ENCODE measurements around the gene RNF167.

The RNF167 gene

DNA sequence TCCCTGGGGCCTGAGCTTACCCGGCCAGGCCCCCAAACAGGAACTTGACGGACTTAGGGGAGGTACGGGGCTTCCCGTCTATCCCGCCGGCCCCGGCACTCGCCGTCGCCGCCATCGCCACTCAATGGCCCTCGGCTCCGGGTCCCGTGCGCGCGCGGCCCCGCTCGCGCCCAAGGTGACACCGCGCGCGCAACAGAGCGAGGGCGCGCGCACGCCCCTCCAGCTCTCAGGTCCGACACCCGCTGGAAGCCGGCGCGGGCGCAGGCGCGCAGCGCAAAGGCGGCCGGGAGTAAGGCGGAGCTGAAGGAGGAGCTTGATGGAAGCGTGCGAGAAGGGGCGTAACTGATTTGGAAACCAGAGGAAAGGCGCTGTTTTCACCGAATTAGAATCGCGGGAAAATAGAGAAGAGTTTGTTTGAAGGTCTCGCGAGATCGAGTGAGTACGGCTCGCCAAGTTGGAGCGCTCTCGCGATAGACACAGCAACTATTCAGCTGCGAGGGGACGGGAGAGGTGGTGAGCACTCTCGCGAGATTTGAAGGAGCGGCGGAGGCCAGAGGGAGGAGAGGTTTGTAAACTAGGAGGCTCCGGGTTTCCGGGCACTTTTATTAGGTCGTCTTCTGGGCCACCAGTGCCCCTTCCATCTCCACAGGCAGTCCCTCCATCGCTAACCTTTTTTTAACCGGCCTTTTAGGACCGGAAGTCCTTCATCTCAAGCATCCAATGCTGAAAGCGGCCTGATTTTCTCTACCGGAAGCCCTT, at the start of gene RNF167, which contains the start of gene SLC25A11:
TSS of gene RNF167 (plus strand) at position 473 of the 759 bp plus-strand sequence. CDS start 642 bp downstream, outside the sequence.
TSS of gene SLC25A11 (minus strand) at position 251 of the 759 bp plus-strand sequence. CDS start at position 115, 136 bp downstream.
- H3K4me3 ChIP-seq (ENCODE audit: control insufficient read depth, low read depth, low read length) = peak within 1 kb of the TSS; percentile 94
- TF ChIP-seq, protein P1, sequence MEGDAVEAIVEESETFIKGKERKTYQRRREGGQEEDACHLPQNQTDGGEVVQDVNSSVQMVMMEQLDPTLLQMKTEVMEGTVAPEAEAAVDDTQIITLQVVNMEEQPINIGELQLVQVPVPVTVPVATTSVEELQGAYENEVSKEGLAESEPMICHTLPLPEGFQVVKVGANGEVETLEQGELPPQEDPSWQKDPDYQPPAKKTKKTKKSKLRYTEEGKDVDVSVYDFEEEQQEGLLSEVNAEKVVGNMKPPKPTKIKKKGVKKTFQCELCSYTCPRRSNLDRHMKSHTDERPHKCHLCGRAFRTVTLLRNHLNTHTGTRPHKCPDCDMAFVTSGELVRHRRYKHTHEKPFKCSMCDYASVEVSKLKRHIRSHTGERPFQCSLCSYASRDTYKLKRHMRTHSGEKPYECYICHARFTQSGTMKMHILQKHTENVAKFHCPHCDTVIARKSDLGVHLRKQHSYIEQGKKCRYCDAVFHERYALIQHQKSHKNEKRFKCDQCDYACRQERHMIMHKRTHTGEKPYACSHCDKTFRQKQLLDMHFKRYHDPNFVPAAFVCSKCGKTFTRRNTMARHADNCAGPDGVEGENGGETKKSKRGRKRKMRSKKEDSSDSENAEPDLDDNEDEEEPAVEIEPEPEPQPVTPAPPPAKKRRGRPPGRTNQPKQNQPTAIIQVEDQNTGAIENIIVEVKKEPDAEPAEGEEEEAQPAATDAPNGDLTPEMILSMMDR (conservative IDR thresholded peaks at IDR 0.05; ENCODE audit: control insufficient read depth, insufficient read depth, low read depth, low read length) = no peak
- DNase-seq (ENCODE audit: low read depth) = peak; percentile 100

DNA sequence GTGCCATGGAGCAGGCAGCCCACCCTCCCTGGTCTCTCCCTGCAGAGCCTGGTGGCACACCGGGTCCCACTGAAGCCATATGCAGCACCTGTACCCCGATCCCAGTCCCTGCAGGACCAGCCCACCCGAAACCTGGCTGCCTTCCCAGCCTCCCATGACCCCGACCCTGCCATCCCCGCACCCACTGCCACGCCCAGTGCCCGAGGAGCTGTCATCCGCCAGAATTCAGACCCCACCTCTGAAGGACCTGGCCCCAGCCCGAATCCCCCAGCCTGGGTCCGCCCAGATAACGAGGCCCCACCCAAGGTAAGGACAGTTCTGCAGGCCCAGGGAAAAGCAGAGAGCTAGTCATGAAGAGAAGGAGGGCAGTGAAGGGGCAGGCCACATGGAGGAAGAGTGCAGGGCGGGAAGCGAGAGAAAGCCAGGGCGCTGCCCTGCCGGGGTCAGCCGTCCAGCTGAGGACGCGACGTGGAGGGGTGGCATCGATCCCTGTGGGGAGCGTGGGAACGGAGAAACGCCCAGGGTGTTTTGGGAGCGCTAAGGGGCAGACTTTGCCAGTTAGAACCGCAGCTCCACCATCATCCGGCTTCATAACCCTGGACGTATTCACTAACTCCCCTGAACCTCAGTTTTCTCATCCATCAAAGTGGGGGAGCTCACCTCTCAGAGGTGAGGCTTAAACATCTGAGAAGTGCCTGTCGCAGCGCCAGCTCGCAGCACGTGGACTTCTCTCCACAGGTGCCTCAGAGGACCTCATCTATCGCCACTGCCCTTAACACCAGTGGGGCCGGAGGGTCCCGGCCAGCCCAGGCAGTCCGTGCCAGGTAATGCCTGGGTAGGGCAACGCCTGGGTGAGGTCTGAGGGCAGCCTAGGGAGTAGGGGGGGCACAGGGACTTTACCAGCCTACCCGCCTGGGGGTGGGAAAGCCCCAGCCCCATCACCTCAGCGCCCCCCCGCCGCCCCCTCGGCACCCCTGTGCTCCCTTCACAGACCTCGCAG, 48.4 kb upstream of the RNF167 start:
- no peak overlapping the region for H3K4me3 ChIP-seq (ENCODE audit: control insufficient read depth, low read depth, low read length)
- no peak for DNase-seq (ENCODE audit: low read depth)
- TF ChIP-seq, protein P1 (conservative IDR thresholded peaks at IDR 0.05; ENCODE audit: control insufficient read depth, insufficient read depth, low read depth, low read length) = no peak

DNA sequence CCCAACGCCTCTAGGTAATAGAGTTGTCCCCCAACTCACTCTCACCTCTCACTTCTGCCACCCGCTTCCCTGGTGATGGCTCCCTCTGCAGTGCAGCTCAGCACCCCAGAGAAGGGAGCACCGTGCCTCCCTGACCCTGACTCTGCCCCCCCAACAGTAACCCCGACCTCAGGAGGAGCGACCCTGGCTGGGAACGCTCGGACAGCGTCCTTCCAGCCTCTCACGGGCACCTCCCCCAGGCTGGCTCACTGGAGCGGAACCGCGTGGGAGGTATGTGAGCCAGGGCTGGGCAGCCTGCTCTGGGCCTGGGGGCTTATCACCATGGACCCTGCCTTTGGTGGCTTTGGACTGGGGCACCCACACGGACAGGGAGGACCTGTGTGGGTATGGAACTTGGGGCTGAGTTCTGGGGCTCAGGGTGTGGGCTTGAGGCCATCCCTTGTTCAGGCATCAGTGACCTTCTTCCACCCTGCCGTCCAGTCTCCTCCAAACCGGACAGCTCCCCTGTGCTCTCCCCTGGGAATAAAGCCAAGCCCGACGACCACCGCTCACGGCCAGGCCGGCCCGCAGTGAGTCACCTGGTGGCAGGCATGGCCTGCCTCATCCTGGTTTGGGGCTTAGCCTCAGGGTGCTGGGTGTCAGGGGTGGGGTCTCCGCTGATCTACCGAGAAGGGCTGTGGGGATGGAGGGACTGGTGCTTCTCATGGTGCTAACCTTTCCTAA, 47.4 kb upstream of the RNF167 start:
- no peak overlapping the region for H3K4me3 ChIP-seq (ENCODE audit: control insufficient read depth, low read depth, low read length)
- TF ChIP-seq, protein P1 (conservative IDR thresholded peaks at IDR 0.05; ENCODE audit: control insufficient read depth, insufficient read depth, low read depth, low read length) = no peak
- no peak for DNase-seq (ENCODE audit: low read depth)

DNA sequence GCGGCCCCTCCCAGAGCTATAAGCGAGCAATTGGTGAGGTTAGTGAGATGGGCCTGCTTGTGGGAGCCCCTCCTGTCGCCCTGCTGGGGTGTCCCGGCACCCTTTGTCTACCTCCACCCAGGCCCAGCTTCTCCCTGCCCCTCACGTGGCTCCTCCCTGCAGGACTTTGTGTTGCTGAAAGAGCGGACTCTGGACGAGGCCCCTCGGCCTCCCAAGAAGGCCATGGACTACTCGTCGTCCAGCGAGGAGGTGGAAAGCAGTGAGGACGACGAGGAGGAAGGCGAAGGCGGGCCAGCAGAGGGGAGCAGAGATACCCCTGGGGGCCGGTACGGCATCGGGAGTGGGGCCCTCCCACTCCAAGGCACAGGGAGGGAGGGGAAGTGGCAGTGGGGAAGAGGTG, 46.8 kb upstream of the RNF167 start:
- DNase-seq (ENCODE audit: low read depth) = no peak
- no peak overlapping the region for H3K4me3 ChIP-seq (ENCODE audit: control insufficient read depth, low read depth, low read length)
- TF ChIP-seq, protein P1 (conservative IDR thresholded peaks at IDR 0.05; ENCODE audit: control insufficient read depth, insufficient read depth, low read depth, low read length) = no peak

DNA sequence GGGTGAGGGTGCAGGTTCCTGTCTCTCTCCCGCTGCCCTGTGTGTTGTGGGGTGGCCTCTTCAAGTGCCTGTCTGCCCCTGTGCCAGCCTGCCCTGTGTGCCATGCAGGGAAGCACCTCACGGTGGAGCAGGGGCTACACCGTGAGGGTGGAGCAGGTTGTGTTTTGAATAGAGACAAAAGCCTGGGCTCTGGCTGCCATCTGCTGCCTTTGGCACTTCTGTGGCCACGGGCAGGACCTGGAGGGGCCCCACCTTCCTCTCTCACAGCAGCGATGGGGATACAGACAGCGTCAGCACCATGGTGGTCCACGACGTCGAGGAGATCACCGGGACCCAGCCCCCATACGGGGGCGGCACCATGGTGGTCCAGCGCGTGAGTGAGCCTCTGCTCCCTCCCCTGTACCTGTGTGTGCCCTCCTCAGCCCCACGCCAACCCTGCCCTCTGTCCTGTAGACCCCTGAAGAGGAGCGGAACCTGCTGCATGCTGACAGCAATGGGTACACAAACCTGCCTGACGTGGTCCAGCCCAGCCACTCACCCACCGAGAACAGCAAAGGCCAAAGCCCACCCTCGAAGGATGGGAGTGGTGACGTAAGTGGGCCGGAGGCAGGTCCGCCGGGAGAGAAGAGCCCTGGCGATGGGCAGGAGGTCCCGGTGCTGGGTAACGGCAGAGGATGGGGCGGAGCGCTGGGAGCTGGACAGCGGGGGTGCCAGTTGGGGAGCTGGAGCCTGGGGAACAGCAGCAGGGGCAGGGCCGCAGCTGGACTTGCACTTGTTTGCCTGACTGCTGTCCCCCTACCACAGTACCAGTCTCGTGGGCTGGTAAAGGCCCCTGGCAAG, 46.1 kb upstream of the RNF167 start:
- DNase-seq (ENCODE audit: low read depth) = no peak
- no peak overlapping the region for H3K4me3 ChIP-seq (ENCODE audit: control insufficient read depth, low read depth, low read length)
- TF ChIP-seq, protein P1 (conservative IDR thresholded peaks at IDR 0.05; ENCODE audit: control insufficient read depth, insufficient read depth, low read depth, low read length) = no peak
